Measurements from ENCODE around the gene ANGPTL8.

ANGPTL8 gene

GRCh38 chr19:11239377-11240000 is at the start of gene ANGPTL8:
TSS of gene ANGPTL8 (plus strand) at chr19:11239619. CDS start at chr19:11239638, 19 bp downstream.
- ChIA-PET CTCF (no interaction called here), POLR2A (no interaction called here)
- no peak for DNase-seq (ENCODE audit: extremely low spot score)
- TF ChIP-seq BHLHE40 (IDR thresholded peaks at IDR 0.05; ENCODE audit: borderline replicate concordance) (no peak), ELF4 (IDR thresholded peaks at IDR 0.05) (no peak), HDGF (IDR thresholded peaks at IDR 0.05; ENCODE audit: borderline replicate concordance) (no peak), SUZ12 (IDR thresholded peaks at IDR 0.05) (no peak), L3MBTL2 (conservative IDR thresholded peaks at IDR 0.05) (no peak), FOXM1 (IDR thresholded peaks at IDR 0.05; ENCODE audit: borderline replicate concordance) (no peak), ZNF384 (IDR thresholded peaks at IDR 0.05) (no peak), FOXK2 (IDR thresholded peaks at IDR 0.05) (no peak), ARNT (IDR thresholded peaks at IDR 0.05) (no peak), FOXA1 (IDR thresholded peaks at IDR 0.05) (no peak), TARDBP (IDR thresholded peaks at IDR 0.05) (no peak), NFRKB (IDR thresholded peaks at IDR 0.05) (no peak), LEF1 (IDR thresholded peaks at IDR 0.05; ENCODE audit: borderline replicate concordance) (no peak), CTBP1 (IDR thresholded peaks at IDR 0.05; ENCODE audit: borderline replicate concordance) (no peak), PKNOX1 (IDR thresholded peaks at IDR 0.05) (no peak), SP1 (IDR thresholded peaks at IDR 0.05) (no peak)

- DNase-seq (ENCODE audit: extremely low spot score), result no peak
- ChIA-PET CTCF (no interaction called here), POLR2A (interaction anchor here (2.1 kb wide), 1 partner anchor 34 kb away, joined by 5 read pairs; the partner anchor contains the start of gene SPC24)
- TF ChIP-seq SUZ12 (IDR thresholded peaks at IDR 0.05), result no peak
- TF ChIP-seq L3MBTL2 (conservative IDR thresholded peaks at IDR 0.05), result no peak
- no peak for TF ChIP-seq FOXK2 (IDR thresholded peaks at IDR 0.05)
- no peak for TF ChIP-seq SP1 (IDR thresholded peaks at IDR 0.05)
- TF ChIP-seq FOXA1 (IDR thresholded peaks at IDR 0.05), result no peak
- no peak for TF ChIP-seq ELF4 (IDR thresholded peaks at IDR 0.05)
- TF ChIP-seq HDGF (IDR thresholded peaks at IDR 0.05; ENCODE audit: borderline replicate concordance), result no peak
- TF ChIP-seq BHLHE40 (IDR thresholded peaks at IDR 0.05; ENCODE audit: borderline replicate concordance), result no peak
Observed at GRCh38 chr19:11190501-11190900, 48.9 kb upstream of the ANGPTL8 start.

GRCh38 chr19:11191273-11191755 is 48.1 kb upstream of the ANGPTL8 start:
- ChIA-PET POLR2A (no interaction called here), CTCF (no interaction called here)
- DNase-seq (ENCODE audit: extremely low spot score), result peak; percentile 56
- no peak for TF ChIP-seq CTBP1 (IDR thresholded peaks at IDR 0.05; ENCODE audit: borderline replicate concordance)
- no peak for TF ChIP-seq SP1 (IDR thresholded peaks at IDR 0.05)
- no peak for TF ChIP-seq SUZ12 (IDR thresholded peaks at IDR 0.05)
- TF ChIP-seq HDGF (IDR thresholded peaks at IDR 0.05; ENCODE audit: borderline replicate concordance), result no peak
- TF ChIP-seq LEF1 (IDR thresholded peaks at IDR 0.05; ENCODE audit: borderline replicate concordance), result no peak
- TF ChIP-seq ZNF384 (IDR thresholded peaks at IDR 0.05), result no peak
- TF ChIP-seq L3MBTL2 (conservative IDR thresholded peaks at IDR 0.05), result no peak
- TF ChIP-seq FOXA1 (IDR thresholded peaks at IDR 0.05), result no peak
- no peak for TF ChIP-seq FOXK2 (IDR thresholded peaks at IDR 0.05)
- no peak for TF ChIP-seq ARNT (IDR thresholded peaks at IDR 0.05)

GRCh38 chr19:11191934-11192333 is 47.5 kb upstream of the ANGPTL8 start:
- TF ChIP-seq HDGF (IDR thresholded peaks at IDR 0.05; ENCODE audit: borderline replicate concordance) (no peak), NFRKB (IDR thresholded peaks at IDR 0.05) (no peak), FOXM1 (IDR thresholded peaks at IDR 0.05; ENCODE audit: borderline replicate concordance) (no peak), FOXK2 (IDR thresholded peaks at IDR 0.05) (no peak), CTBP1 (IDR thresholded peaks at IDR 0.05; ENCODE audit: borderline replicate concordance) (no peak), PKNOX1 (IDR thresholded peaks at IDR 0.05) (no peak), ELF4 (IDR thresholded peaks at IDR 0.05) (no peak), FOXA1 (IDR thresholded peaks at IDR 0.05) (no peak), SUZ12 (IDR thresholded peaks at IDR 0.05) (no peak), ARNT (IDR thresholded peaks at IDR 0.05) (no peak), L3MBTL2 (conservative IDR thresholded peaks at IDR 0.05) (no peak), TARDBP (IDR thresholded peaks at IDR 0.05) (no peak), BHLHE40 (IDR thresholded peaks at IDR 0.05; ENCODE audit: borderline replicate concordance) (no peak), ZNF384 (IDR thresholded peaks at IDR 0.05) (no peak), SP1 (IDR thresholded peaks at IDR 0.05) (no peak), LEF1 (IDR thresholded peaks at IDR 0.05; ENCODE audit: borderline replicate concordance) (no peak)
- DNase-seq (ENCODE audit: extremely low spot score), result no peak
- POLR2A ChIA-PET, result no interaction called here
- CTCF ChIA-PET, result no interaction called here

GRCh38 chr19:11192957-11193939 is 46.2 kb upstream of the ANGPTL8 start:
- no peak for DNase-seq (ENCODE audit: extremely low spot score)
- POLR2A ChIA-PET, result interaction anchor here (1.1 kb wide), 1 partner anchor 15 kb away, joined by 3 read pairs; no protein-coding TSS in a partner anchor
- CTCF ChIA-PET, result interaction anchor here (0.7 kb wide), 1 partner anchor 103 kb away, joined by 3 read pairs; no protein-coding TSS in a partner anchor
- TF ChIP-seq ZNF384 (IDR thresholded peaks at IDR 0.05), result no peak
- TF ChIP-seq CTBP1 (IDR thresholded peaks at IDR 0.05; ENCODE audit: borderline replicate concordance), result no peak

GRCh38 chr19:11194173-11194572 is 45.2 kb upstream of the ANGPTL8 start:
- ChIA-PET CTCF (no interaction called here), POLR2A (no interaction called here)
- TF ChIP-seq SUZ12 (IDR thresholded peaks at IDR 0.05) (no peak), PKNOX1 (IDR thresholded peaks at IDR 0.05) (no peak), ZNF384 (IDR thresholded peaks at IDR 0.05) (no peak), ELF4 (IDR thresholded peaks at IDR 0.05) (no peak), FOXA1 (IDR thresholded peaks at IDR 0.05) (no peak), ARNT (IDR thresholded peaks at IDR 0.05) (no peak), TARDBP (IDR thresholded peaks at IDR 0.05) (no peak), NFRKB (IDR thresholded peaks at IDR 0.05) (no peak)
- DNase-seq (ENCODE audit: extremely low spot score), result no peak
